Measurements from ENCODE around the gene NUB1.

NUB1 gene

GRCh38 chr7:151398446-151399304 lies 57.1 kb downstream of the NUB1 start:
- peak; percentile 27 for TF ChIP-seq CTCF (conservative IDR thresholded peaks at IDR 0.05; ENCODE audit: low read depth, low read length)
- peak; percentile 30 for DNase-seq (ENCODE audit: low read depth)
- H3K4me3 ChIP-seq (ENCODE audit: low read depth, low read length): no peak overlapping the region

- H3K4me3 ChIP-seq (ENCODE audit: low read depth, low read length): no peak overlapping the region
- no peak for TF ChIP-seq CTCF (conservative IDR thresholded peaks at IDR 0.05; ENCODE audit: low read depth, low read length)
- DNase-seq (ENCODE audit: low read depth): no peak
These were observed 57.6 kb downstream of the NUB1 start for GRCh38 chr7:151399305-151399601.

GRCh38 chr7:151399906-151400305 lies 58.3 kb downstream of the NUB1 start:
- no peak for TF ChIP-seq CTCF (conservative IDR thresholded peaks at IDR 0.05; ENCODE audit: low read depth, low read length)
- H3K4me3 ChIP-seq (ENCODE audit: low read depth, low read length): no peak overlapping the region
- DNase-seq (ENCODE audit: low read depth): no peak

GRCh38 chr7:151400626-151401315 lies 59.2 kb downstream of the NUB1 start:
- no peak for TF ChIP-seq CTCF (conservative IDR thresholded peaks at IDR 0.05; ENCODE audit: low read depth, low read length)
- no peak overlapping the region for H3K4me3 ChIP-seq (ENCODE audit: low read depth, low read length)
- no peak for DNase-seq (ENCODE audit: low read depth)

- DNase-seq (ENCODE audit: low read depth): no peak
- no peak overlapping the region for H3K4me3 ChIP-seq (ENCODE audit: low read depth, low read length)
- peak; percentile 13 for TF ChIP-seq CTCF (conservative IDR thresholded peaks at IDR 0.05; ENCODE audit: low read depth, low read length)
These were observed 60.6 kb downstream of the NUB1 start for GRCh38 chr7:151402029-151402835.

GRCh38 chr7:151403764-151404163 lies 62.2 kb downstream of the NUB1 start:
- no peak for TF ChIP-seq CTCF (conservative IDR thresholded peaks at IDR 0.05; ENCODE audit: low read depth, low read length)
- peak; percentile 30 for DNase-seq (ENCODE audit: low read depth)
- H3K4me3 ChIP-seq (ENCODE audit: low read depth, low read length): no peak overlapping the region

Data from choroid plexus epithelial cell (primary cell).